Glomerular visceral epithelial cell (primary cell): Measurements from ENCODE around the gene ZNF70.

Source experiments
- DNase-seq: peaks from one replicate; pipeline ENCODE4 v3.0.0-alpha.2; 2016; ENCODE audit errors: extremely low spot score

The ZNF70 gene

DNA sequence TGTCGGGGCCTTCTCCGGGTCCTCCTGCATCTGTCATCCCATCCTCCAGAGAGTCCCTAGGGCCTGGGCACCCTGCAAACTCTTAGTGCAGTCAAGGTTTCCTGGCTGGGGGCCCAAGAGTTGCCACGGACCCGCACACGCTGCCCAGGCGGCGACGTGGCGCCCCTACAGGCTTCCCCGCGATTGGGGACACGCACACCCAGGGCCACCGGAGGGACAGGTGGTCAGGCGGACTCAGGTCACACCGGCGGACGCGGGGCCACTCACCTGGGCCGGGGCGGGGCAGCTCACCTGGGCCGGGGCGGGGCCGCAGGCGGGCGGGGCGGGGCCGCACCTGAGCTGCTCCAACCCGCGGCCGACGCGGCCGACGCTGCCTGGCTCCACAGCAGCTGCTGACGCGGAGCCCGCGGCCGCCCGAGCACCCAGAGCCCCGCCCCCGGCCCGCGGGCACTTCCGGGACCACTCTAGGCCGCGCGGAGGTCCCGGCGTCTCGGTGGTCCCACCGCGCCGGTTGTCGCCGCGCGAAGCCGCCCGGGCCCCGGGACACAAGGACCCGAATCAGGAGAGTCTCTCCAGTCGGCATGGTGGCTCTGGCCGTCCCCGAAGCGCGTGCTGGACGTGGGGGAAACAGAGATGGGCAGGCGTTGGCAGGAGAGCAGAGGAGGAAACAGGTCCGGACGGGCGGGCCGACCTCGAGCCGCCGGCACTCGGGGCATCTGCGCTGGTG lies at the start of gene ZNF70:
TSS of gene ZNF70 (minus strand) at position 399 of the 727 bp plus-strand sequence. CDS start 5,972 bp downstream, outside the sequence.
- DNase-seq = peak; percentile 81

DNA sequence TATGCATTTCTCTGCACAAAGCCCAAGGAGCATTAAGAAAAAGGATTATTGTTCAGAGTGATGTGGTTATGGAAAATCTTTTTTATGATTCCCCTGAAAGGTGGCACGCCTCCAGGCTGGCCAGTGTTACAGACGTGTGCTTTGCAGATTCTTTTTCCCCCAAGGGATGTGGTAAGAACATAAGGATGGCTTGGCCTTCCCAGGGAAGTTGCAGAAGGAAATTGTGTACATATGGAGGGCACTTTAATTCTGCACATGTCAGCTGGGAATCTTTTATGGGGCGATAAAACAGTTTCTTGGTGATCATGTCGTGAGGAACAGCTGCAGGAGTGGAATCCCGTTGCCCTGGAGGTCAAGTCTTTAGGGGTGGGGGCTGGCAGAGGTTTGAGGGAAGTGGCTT lies 45.5 kb upstream of the ZNF70 start:
- no peak for DNase-seq

DNA sequence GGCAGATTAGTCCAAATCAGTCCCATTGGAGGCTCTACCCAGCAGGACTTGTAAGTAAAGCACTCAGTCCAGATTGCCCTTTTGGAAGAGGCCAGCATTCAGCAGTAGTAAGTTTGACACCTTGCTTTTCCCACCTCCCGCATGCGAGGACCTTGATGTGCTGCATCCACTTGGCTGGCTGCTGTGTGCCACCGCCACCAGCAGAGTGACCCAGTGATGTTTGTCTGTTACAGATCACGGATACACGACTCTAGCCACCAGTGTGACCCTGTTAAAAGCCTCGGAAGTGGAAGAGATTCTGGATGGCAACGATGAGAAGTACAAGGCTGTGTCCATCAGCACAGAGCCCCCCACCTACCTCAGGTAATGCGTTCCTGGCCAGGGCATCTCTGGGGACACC lies 42.4 kb upstream of the ZNF70 start:
- DNase-seq = no peak

DNA sequence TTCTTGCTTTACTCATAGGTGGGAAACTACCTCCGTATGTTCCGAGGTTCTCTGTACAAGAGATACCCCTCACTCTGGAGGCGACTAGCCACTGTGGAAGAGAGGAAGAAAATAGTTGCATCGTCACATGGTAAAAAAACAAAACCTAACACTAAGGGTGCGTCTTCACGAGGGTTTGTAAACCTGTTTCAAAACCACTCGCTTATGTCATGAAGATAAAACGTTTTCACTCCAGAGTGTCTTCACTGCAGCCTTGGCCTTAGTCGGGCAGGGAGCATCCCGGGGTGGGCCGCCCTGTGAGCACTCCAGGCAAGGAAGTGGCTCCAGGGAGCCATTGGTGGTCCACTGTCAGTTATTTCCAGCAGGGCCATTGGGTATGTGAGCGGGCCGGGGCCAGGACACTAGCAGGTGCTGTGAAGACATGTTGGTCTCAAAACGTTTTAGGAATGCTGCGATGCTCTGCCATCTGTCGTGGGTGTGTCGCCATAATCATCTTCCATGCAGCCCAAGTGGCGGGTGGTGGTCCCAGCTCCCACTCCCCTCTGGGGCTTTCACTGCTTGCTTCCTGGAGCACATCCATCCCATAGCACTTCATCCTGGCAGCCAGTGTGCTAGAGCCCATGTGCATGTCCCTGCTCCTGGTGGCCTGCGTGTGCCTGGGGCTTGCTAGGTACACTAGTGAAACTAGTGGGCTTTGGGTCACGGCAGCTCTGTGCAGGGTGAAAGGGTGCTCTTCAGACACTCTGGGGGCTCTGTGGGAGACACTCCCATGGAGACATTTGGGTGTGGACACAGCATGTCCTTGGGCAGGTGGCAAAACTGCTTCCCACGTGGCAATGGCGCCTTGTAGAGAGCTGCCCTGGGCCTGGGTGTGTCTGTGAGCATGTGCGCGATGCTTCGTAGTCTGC lies 41.1 kb upstream of the ZNF70 start:
- no peak for DNase-seq

DNA sequence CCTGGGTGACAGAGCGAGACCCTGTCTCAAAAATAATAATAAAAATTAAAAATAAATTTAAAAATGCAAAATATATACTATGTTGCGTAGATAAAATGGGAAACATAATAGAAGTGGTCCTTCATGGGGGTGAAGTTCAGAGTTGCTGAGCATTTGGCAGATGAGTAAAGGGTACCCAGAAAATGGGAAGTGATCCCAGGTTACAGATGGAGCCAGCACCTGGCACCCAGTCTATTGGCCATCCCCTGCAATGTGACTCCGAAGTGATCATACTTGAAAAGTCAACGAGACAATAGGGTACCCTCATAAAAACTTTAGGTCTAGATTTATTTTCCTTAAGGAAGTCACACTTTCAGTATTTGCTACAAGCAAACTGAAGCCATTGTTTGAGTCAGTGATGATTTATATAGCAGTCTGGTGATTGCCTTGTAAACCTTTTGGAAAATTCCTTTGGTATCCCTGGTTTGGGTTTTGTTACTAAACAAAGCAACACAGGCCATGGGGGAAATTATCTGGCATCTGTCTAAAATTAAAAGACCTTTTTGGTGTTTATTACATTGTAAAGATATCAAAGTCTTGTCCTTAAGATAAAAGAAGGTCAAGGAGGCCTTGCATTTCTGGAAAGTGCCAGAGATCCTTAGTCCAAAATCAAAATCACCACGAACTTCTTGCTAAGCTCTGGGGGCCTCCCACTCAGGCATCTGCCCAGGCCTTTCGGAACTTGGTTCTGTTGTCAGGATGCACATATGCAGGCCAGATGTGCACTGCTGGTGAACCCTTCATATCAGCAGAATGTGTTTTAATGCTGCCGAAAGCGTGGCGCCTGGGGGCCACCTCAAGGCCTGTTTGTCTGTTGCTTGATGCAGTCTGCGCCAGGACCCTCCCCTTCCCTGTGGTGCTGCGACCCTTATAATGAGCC lies 40.2 kb upstream of the ZNF70 start:
- DNase-seq = no peak

DNA sequence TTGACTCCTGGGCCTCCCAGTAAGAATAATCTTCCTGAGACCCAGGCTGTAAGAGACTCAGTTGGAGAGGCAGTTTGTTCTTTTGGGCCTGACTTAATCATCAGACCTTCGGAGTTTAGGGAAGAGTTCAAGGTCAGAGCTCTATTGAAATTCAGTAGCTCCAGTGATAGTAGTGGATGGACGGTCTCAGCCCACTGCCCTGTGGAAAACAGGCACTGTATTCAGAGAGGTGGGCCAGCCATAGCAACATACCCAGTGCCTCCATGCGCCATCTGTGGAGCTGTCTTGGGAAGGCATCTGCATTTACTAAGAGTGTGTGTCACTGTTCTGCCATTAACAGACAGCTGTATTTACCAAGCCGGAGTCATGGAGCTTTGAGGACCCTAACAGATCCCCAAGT lies 38.7 kb upstream of the ZNF70 start:
- no peak for DNase-seq

DNA sequence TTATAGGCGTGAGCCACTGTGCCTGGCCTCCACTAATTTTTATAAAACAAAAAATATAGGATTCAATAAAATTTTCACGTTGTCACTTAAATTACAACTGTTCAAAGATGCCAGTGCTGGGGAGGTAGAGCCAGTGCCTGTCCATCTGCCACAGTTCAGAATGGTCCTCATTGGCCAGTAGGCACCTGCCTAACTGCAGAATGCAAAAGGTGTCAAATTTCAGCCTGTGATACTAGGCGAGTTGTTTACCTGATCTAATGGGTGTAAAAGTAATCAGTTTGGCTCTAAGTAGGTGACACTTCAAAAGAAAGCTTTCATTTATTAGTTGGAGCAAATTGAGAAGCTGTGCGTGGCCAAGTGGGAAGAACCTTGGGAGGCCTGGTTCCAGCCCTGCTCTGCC lies 38.2 kb upstream of the ZNF70 start:
- DNase-seq = no peak

DNA sequence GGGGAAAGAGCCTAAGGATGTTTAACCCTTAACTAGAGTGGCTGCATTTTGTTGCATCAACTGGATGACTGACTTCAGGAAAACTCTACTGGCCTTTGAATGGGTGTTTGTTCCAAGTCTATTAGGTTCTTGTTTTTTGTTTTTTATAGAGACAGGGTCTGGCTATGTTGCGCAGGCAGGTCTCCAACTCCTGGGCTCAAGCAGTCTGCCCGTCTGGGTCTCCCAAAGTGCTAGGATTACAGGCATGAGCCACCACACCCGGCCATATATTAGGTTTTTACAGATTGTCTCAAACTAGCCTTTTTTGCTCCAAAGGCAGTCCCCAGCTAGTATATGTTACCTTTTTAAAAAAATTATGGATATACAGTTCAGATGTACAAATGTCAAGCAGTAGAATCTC lies 37.0 kb upstream of the ZNF70 start:
- no peak for DNase-seq

DNA sequence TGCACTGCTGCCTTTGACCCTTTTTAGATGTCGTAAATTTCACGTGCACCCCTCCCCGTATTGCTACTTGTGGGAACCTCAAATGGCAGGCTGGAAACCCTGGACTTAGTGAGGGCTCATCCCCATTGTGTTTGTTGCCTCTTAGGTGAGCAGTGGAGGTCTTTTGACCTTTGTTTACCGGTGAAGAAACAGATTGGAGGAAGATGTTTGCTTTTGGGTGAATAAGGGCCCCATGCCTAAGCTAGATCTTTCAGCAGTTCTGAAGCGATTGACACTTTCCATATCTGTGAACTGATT lies 36.6 kb upstream of the ZNF70 start:
- no peak for DNase-seq

DNA sequence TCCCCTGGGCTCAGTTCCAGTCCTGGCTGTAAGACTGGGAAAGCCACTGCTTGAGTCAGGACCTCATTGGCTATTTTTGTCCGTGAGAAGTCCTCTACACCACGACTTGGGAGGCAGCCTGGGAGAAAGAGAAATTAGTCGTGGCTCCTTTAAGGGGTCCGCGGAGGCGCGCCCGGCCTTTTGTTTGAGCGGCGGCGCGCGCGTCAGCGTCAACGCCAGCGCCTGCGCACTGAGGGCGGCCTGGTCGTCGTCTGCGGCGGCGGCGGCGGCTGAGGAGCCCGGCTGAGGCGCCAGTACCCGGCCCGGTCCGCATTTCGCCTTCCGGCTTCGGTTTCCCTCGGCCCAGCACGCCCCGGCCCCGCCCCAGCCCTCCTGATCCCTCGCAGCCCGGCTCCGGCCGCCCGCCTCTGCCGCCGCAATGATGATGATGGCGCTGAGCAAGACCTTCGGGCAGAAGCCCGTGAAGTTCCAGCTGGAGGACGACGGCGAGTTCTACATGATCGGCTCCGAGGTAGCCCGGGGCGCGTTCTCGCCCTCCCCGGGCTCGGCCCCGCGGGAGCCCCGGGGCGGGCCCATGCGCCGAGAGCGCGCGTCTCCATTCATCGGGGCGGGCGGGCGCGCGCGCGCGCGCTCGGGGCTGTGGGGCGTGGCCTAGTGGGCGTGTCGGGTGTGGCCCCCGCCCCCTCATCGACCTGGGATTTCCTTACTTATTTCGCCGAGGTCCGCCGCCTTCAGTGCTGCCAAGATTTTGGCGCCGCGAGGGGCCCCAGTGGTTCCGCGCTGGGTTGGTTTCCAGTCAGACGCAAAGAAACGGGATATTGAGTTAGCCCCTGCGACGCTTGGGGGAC lies 36.1 kb upstream of the ZNF70 start, which contains the start of gene SMARCB1:
TSS of gene SMARCB1 (plus strand) at position 215 of the 848 bp plus-strand sequence. CDS start at position 419, 204 bp downstream.
- DNase-seq = peak; percentile 83

DNA sequence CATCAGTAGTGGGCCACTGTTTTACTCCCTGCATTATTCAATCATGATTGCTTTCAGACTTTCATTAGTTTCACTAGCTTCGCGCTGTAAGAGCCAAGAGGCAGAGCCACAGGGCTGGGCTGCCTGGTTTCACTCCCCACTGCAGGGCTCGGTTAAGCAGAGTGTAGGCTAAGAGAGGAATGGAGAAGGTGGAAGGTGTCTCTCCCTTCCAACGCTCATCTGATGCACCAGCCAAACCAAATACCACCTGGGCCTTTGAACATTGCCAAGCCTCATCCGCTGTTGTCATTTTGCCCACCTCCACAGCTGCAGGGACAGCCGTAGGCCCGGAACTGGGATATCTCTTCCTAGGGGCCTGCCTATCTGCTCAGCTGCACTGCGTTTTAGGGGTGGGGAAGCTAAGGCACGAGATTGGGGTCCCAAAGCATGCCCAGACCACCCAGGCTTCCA lies 35.4 kb upstream of the ZNF70 start:
- no peak for DNase-seq

DNA sequence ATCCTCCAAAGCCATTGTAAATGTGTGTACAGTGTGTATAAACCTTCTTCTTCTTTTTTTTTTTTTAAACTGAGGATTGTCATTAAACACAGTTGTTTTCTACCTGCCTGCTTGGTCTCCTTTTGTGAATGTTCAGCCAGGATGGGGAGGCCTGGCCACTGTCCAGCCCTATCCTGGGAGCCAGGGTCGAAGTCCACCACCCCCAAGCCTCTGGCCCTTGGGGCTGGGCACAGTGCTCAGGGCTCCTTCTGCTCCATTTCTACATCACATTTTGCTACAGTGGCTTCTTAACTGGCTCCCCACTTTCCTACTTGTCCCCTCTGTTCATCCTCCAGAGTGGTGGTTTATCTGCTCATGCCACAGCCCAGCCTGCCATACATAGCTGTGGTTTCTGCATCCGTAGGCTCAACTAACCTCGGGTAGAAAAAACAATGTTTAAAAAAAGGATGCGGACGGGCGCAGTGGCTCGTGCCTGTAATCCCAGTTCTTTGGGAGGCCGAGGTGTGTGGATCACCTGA lies 33.4 kb upstream of the ZNF70 start:
- DNase-seq = peak; percentile 75

DNA sequence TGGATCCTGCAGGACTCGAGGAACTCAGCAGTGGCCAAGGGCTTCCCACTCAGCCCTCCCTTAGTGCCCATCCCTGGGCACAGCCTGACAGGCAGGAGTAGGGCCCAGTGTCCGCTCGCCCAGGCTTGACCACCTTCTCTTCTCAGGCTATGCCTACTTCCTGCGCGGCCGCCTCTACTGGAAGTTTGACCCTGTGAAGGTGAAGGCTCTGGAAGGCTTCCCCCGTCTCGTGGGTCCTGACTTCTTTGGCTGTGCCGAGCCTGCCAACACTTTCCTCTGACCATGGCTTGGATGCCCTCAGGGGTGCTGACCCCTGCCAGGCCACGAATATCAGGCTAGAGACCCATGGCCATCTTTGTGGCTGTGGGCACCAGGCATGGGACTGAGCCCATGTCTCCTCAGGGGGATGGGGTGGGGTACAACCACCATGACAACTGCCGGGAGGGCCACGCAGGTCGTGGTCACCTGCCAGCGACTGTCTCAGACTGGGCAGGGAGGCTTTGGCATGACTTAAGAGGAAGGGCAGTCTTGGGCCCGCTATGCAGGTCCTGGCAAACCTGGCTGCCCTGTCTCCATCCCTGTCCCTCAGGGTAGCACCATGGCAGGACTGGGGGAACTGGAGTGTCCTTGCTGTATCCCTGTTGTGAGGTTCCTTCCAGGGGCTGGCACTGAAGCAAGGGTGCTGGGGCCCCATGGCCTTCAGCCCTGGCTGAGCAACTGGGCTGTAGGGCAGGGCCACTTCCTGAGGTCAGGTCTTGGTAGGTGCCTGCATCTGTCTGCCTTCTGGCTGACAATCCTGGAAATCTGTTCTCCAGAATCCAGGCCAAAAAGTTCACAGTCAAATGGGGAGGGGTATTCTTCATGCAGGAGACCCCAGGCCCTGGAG lies 32.6 kb upstream of the ZNF70 start:
- DNase-seq = no peak

DNA sequence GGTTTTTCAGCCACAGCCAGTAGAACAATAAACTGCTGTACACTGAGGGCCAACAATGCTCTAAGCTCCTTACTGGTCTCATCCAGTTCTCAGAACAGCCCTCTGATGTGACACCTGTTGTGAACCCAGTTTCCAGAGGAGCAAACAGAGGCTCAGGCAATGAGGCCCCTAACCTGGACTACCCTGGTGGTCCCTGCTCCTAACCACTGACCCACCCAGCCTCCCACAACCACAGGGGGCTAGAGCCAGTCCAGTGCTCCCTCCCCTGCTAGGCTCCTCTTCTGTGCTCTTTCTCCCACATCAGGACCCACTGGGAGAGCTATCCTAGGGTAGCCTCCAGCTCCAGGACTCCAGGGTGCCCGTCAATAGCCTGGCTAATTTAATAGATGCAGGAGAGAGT lies 31.8 kb upstream of the ZNF70 start:
- no peak for DNase-seq

DNA sequence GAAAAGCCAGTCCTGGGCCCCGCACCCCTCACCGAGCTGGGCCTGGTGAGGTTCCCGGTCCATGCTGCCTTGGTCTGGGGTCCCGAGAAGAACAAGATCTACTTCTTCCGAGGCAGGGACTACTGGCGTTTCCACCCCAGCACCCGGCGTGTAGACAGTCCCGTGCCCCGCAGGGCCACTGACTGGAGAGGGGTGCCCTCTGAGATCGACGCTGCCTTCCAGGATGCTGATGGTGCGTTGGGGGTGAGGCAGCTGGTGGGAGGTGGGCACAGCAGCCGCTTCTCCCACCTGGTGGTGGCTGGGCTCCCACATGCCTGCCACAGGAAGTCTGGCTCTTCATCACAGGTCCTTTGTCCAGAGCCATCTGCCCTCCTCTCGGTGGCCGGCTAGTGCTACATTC lies 31.3 kb upstream of the ZNF70 start:
- no peak for DNase-seq

DNA sequence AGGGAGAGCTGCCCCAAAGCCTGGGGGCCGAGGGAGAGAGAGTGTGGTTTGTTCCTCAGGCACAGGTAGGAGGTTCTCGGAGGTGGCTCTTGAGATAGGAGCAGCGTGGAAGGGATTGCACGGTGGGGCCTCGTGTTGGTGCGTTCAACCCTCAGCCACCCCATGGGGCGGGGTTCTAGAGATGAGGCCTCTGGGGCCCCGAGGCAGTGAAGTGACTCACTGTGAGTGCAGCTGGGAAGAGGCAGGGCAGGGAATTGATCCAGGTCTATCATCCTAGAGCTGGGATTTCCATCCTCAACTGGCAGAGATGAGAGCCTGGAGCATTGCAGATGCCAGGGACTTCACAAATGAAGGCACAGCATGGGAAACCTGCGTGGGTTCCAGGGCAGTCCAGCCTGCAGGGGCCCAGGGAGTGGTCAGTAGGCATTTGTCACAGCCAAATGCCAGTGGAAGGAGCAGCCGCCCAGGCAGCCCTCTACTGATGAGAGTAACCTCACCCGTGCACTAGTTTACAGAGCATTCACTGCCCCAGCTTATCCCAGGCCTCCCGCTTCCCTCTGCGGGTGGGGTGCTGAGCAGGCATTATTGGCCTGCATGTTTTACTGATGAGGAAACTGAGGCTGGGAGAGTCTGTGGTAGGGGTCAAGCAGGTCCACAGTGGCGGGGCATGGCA lies 30.7 kb upstream of the ZNF70 start:
- peak; percentile 49 for DNase-seq

DNA sequence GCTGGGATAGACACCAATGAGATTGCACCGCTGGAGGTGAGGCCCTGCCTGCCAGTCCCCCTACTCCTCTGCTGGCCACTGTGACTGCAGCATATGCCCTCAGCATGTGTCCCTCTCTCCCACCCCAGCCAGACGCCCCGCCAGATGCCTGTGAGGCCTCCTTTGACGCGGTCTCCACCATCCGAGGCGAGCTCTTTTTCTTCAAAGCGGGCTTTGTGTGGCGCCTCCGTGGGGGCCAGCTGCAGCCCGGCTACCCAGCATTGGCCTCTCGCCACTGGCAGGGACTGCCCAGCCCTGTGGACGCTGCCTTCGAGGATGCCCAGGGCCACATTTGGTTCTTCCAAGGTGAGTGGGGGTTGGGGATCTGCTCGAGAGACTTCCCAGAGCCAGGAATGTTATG lies 30.2 kb upstream of the ZNF70 start:
- no peak for DNase-seq

DNA sequence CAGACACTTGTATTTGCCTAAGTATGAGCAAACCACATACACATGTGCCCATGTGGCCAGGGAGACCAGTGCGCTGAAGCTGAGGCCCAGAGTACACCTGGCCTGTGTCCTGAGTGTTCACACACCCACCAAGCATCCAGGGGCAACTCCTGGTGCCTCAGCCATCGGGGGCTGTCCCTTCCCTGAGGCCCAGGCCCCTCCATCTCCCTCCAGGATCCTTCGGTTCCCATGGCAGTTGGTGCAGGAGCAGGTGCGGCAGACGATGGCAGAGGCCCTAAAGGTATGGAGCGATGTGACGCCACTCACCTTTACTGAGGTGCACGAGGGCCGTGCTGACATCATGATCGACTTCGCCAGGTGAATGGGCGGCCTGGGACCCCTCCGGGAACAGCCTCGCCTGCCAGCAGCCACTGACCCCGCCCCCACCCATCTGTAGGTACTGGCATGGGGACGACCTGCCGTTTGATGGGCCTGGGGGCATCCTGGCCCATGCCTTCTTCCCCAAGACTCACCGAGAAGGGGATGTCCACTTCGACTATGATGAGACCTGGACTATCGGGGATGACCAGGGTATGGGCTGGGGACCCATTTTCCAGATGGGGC lies 29.3 kb upstream of the ZNF70 start:
- DNase-seq = no peak

DNA sequence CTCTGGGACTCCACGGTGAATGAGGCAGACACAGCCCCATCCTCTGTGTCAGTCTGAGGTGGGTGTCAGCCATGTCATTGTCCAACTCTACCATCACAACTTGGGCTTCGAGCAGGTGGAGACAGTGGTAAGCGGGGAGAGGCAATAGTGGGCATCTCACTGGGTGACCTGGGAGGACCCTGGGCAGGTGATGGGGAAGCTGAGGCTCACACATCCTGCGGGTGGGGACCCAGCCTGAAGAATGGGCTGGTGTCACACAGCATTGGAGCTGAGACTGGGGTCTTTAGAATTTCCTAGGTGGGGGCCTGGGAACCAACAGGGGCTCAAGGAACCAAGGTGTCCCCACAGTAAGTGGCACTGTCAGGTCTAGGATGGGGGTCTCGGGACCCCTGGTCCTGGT lies 28.8 kb upstream of the ZNF70 start:
- no peak for DNase-seq
